22Rv1 (cell line): ENCODE measurements around the gene LAPTM5.
A peak's percentile ranks its signal among the peaks of the same experiment; 100 is the strongest.

Experiments
- H3K27ac ChIP-seq: fragments of 450-650 bp; 2 replicates; pipeline ENCODE4 v1.5.1; 2017
- ZFX ChIP-seq: fragments of 450-650 bp; IDR thresholded peaks from 2 replicates; pipeline ENCODE4 v1.6.1; 2017; ENCODE audit warnings: antibody characterized with exemption, borderline replicate concordance
- TF ChIP-seq, protein P1 (sequence below): fragments of 450-650 bp; IDR thresholded peaks from 2 replicates; pipeline ENCODE4 v1.5.1; 2017; ENCODE audit warnings: mild to moderate bottlenecking

LAPTM5 gene

GRCh38 chr1:30718636-30719405, 38.8 kb downstream of the LAPTM5 start:
- TF ChIP-seq ZFX, result no peak
- TF ChIP-seq, protein P1, sequence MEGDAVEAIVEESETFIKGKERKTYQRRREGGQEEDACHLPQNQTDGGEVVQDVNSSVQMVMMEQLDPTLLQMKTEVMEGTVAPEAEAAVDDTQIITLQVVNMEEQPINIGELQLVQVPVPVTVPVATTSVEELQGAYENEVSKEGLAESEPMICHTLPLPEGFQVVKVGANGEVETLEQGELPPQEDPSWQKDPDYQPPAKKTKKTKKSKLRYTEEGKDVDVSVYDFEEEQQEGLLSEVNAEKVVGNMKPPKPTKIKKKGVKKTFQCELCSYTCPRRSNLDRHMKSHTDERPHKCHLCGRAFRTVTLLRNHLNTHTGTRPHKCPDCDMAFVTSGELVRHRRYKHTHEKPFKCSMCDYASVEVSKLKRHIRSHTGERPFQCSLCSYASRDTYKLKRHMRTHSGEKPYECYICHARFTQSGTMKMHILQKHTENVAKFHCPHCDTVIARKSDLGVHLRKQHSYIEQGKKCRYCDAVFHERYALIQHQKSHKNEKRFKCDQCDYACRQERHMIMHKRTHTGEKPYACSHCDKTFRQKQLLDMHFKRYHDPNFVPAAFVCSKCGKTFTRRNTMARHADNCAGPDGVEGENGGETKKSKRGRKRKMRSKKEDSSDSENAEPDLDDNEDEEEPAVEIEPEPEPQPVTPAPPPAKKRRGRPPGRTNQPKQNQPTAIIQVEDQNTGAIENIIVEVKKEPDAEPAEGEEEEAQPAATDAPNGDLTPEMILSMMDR, result peak; percentile 89
- peak overlapping the region; percentile 86 for H3K27ac ChIP-seq

- TF ChIP-seq ZFX, result no peak
- TF ChIP-seq, protein P1, result no peak
- H3K27ac ChIP-seq, result peak overlapping the region; percentile 86
These were observed 39.4 kb downstream of the LAPTM5 start for GRCh38 chr1:30718091-30718635.

- H3K27ac ChIP-seq, result no peak overlapping the region
- TF ChIP-seq, protein P1, result no peak
- TF ChIP-seq ZFX, result no peak
These were observed 40.9 kb downstream of the LAPTM5 start for GRCh38 chr1:30716646-30717045.

DNA sequence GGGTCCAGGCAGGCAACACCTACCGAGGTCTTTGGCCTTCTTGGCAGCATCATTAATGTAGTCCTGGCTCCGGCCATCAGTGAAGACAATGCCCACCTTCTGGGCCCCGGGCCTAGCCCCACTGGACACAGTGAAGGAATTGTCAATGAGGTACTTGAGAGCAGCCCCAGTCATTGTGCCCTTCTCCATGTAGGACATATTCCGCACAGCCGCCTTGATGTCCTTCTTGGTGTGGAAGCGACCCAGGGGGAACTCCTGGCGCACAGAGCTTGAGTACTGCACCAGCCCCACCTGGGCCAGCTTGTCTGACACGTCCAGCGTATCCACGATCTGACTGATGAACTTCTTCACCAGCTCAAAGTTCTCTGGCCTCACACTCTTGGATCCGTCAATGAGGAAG, 41.7 kb downstream of the LAPTM5 start:
- TF ChIP-seq, protein P1, result no peak

GRCh38 chr1:30715216-30715615, 42.4 kb downstream of the LAPTM5 start:
- no peak overlapping the region for H3K27ac ChIP-seq
- TF ChIP-seq ZFX, result no peak
- TF ChIP-seq, protein P1, result peak; percentile 47

More for the DNA sequence above, 41.7 kb downstream of the LAPTM5 start:
- H3K27ac ChIP-seq, result no peak overlapping the region

GRCh38 chr1:30714536-30715090, 43.0 kb downstream of the LAPTM5 start:
- TF ChIP-seq, protein P1, result no peak
- no peak for TF ChIP-seq ZFX
- H3K27ac ChIP-seq, result no peak overlapping the region

GRCh38 chr1:30714025-30714424, 43.5 kb downstream of the LAPTM5 start:
- TF ChIP-seq, protein P1, result no peak
- TF ChIP-seq ZFX, result no peak
- no peak overlapping the region for H3K27ac ChIP-seq
